SHP77 (cell line): ENCODE data around the gene CAMTA1.

ENCODE experiments used
- DNase-seq, 2 experiments: peaks; one replicate each; lab custom pipeline; 2025; lab: John Stamatoyannopoulos, UW

CAMTA1 gene

GRCh38 chr1:6958407-6959030, 173.3 kb downstream of the CAMTA1 start:
- DNase-seq = no peak

GRCh38 chr1:6959491-6959890, 174.2 kb downstream of the CAMTA1 start:
- no peak for DNase-seq

- DNase-seq = no peak
These were observed 175.1 kb downstream of the CAMTA1 start for GRCh38 chr1:6960291-6960811.

GRCh38 chr1:6960860-6961259, 175.6 kb downstream of the CAMTA1 start:
- DNase-seq = no peak

GRCh38 chr1:6961289-6961688, 176.0 kb downstream of the CAMTA1 start:
- no peak for DNase-seq

GRCh38 chr1:6961905-6962477, 176.7 kb downstream of the CAMTA1 start:
- peak in 1 of 2 experiments; percentile 37 for DNase-seq

GRCh38 chr1:6962478-6962995, 177.3 kb downstream of the CAMTA1 start:
- DNase-seq = peak; percentile 90 to 93

GRCh38 chr1:6962996-6963911, 178.0 kb downstream of the CAMTA1 start:
- peak; percentile 91 to 92 for DNase-seq

- no peak for DNase-seq
These were observed 178.7 kb downstream of the CAMTA1 start for GRCh38 chr1:6963912-6964307.

GRCh38 chr1:6965083-6965934, 180.1 kb downstream of the CAMTA1 start:
- DNase-seq = no peak

GRCh38 chr1:6965935-6966241, 180.6 kb downstream of the CAMTA1 start:
- DNase-seq = no peak

- no peak for DNase-seq
These were observed 181.1 kb downstream of the CAMTA1 start for GRCh38 chr1:6966326-6966725.

- DNase-seq = no peak
These were observed 182.3 kb downstream of the CAMTA1 start for GRCh38 chr1:6967431-6968111.

- no peak for DNase-seq
These were observed 183.9 kb downstream of the CAMTA1 start for GRCh38 chr1:6969106-6969505.

- no peak for DNase-seq
These were observed 184.5 kb downstream of the CAMTA1 start for GRCh38 chr1:6969762-6970161.

- no peak for DNase-seq
These were observed 185.0 kb downstream of the CAMTA1 start for GRCh38 chr1:6970221-6970620.

GRCh38 chr1:6971048-6971447, 185.8 kb downstream of the CAMTA1 start:
- no peak for DNase-seq

GRCh38 chr1:6971699-6972098, 186.4 kb downstream of the CAMTA1 start:
- DNase-seq = no peak

GRCh38 chr1:6972399-6972798, 187.1 kb downstream of the CAMTA1 start:
- DNase-seq = no peak

GRCh38 chr1:6975331-6976043, 190.2 kb downstream of the CAMTA1 start:
- DNase-seq = no peak

GRCh38 chr1:6976044-6976375, 190.8 kb downstream of the CAMTA1 start:
- no peak for DNase-seq
